ENCODE data around the gene AQP3. TPM values are rescaled to one million over a fixed set of nuclear protein-coding genes. Genes with fewer than 3 reads are reported as not detected.

Gene AQP3
- total and polyA plus RNA-seq, 2 of the 13 experiments (the other 11 are each of a cell fraction or from before 2014, with no cell fraction given), result 1.4 to 5.5 TPM

DNA sequence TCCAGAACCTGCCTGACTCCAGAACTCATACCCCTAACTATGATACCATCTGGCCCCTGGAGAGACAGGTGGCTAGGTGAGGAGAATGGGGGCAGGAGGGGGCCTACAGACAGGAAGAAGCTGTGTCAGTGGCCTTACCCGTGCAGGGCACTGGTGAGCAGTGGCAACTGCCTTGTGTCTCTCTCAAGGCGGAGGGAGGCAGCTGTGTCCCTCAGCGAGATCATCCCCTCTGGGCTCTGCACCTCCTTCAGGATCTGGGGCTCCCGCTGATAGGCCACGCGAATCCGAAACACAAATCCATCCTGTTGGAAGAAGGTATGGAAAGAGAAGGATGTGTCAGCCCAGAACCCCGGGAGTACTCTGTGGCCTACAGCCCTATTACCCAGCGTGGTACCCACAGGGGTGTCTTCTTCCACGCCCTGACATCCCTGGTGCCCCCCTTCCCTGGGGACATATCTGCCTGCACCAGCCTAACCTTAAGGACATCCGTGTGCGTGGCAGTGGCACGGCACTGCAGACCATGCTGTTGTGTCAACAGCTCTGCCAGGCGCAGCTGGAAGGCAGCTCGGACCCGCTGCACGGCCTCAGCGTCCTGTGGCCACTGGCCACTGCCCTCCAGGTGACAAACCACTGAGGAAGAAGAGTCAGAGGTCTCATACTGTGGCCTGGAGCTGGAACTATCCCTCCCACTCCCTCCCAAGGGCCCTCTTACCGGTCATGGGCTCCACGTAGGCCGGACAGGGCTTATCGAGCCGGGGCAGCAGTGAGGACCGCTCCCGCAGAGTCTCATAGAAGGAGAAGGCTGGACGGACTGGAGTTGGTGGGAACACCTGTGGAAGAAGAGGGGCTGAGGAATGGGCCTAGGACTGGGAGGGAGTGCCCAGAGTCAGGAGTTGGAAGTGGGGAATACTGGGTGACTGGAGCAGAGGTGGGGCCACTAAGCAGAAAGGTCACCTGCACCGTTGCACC, 18.5 kb upstream of the AQP3 start:
- no TSS peak for BruUV-seq (replicated peaks)
- FAIRE-seq (no peak), ATAC-seq (no peak), DNase-seq (ENCODE audit: low spot score) (no peak)
- intact Hi-C loops (cut with micrococcal nuclease; ENCODE audit: unreplicated experiment), result loop anchor here (1.0 to 5.0 kb wide), 3 partner anchors 49 to 91 kb away; no protein-coding TSS in a partner anchor
- Histone ChIP-seq H3K79me2 (ENCODE audit: insufficient read depth, low read length) (no peaks in the 10 kb centered on the region), H3K36me3 (replicated peaks in 1 of 2; ENCODE audit: control insufficient read depth in 1 of 2, insufficient read depth in 2 of 2, low read length in 2 of 2) (peaks cover 52 to 86% of the 10 kb centered on the region in 2 experiments), H3K9ac (ENCODE audit: insufficient read depth, low read depth, low read length) (no peak overlapping the region), H3K27me3 (ENCODE audit: control insufficient read depth in 1 of 2, insufficient read depth in 2 of 2, low read length in 2 of 2) (no peaks in the 10 kb centered on the region), H2AFZ (ENCODE audit: low read length) (no peak overlapping the region), H3K4me2 (ENCODE audit: low read depth, low read length) (no peak overlapping the region), H3K4me3 (replicated peaks in 1 of 3; ENCODE audit: insufficient read depth in 1 of 3, low read depth in 2 of 3, low read length in 3 of 3) (no peak overlapping the region), H3K4me1 (ENCODE audit: insufficient read depth, low read length) (peaks cover 8% of the 10 kb centered on the region), H4K20me1 (ENCODE audit: insufficient read depth, low read length) (no peaks in the 10 kb centered on the region), H3K27ac (ENCODE audit: extremely low read length, insufficient read depth, low read length) (no peak overlapping the region), H3K9me3 (ENCODE audit: low read length) (no peaks in the 10 kb centered on the region)
- 96% methylated on average over 20 of the region's 27 CpGs for WGBS (ENCODE audit: low lambda C conversion rate)
- ChIA-PET POLR2A (interaction anchor here (1.7 to 2.2 kb wide), 3 partner anchors 50 to 176 kb away, joined by 5 to 10 read pairs (median 9); partner anchors contain the start of gene NFX1), CTCF (ENCODE audit: low intra/inter-chr PET ratio, low total read pairs) (interaction anchor here (0.7 to 2.3 kb wide), 4 partner anchors 13 to 91 kb away, joined by 3 to 31 read pairs (median 8); no protein-coding TSS in a partner anchor)
- TF ChIP-seq ZNF644 (CRISPR knock-in tag; IDR thresholded peaks at IDR 0.05; ENCODE audit: low read depth) (no peak), ZNF776 (CRISPR knock-in tag; IDR thresholded peaks at IDR 0.05) (0 out of 2 replicates have a peak, but pooled peaks have one; percentile 6), BORCS8-MEF2B (CRISPR knock-in tag; IDR thresholded peaks at IDR 0.05) (peak; percentile 12; the same call in 1 of the 2 replicates), ZNF879 (CRISPR knock-in tag; IDR thresholded peaks at IDR 0.05) (no peak)
- TF ChIP-seq, protein P1, sequence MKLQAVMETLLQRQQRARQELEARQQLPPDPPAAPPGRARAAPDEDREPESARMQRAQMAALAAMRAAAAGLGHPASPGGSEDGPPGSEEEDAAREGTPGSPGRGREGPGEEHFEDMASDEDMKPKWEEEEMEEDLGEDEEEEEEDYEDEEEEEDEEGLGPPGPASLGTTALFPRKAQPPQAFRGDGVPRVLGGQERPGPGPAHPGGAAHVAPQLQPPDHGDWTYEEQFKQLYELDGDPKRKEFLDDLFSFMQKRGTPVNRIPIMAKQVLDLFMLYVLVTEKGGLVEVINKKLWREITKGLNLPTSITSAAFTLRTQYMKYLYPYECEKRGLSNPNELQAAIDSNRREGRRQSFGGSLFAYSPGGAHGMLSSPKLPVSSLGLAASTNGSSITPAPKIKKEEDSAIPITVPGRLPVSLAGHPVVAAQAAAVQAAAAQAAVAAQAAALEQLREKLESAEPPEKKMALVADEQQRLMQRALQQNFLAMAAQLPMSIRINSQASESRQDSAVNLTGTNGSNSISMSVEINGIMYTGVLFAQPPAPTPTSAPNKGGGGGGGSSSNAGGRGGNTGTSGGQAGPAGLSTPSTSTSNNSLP (IDR thresholded peaks at IDR 0.05; ENCODE audit: low read depth, low read length), result no peak
- TF ChIP-seq, protein P2, sequence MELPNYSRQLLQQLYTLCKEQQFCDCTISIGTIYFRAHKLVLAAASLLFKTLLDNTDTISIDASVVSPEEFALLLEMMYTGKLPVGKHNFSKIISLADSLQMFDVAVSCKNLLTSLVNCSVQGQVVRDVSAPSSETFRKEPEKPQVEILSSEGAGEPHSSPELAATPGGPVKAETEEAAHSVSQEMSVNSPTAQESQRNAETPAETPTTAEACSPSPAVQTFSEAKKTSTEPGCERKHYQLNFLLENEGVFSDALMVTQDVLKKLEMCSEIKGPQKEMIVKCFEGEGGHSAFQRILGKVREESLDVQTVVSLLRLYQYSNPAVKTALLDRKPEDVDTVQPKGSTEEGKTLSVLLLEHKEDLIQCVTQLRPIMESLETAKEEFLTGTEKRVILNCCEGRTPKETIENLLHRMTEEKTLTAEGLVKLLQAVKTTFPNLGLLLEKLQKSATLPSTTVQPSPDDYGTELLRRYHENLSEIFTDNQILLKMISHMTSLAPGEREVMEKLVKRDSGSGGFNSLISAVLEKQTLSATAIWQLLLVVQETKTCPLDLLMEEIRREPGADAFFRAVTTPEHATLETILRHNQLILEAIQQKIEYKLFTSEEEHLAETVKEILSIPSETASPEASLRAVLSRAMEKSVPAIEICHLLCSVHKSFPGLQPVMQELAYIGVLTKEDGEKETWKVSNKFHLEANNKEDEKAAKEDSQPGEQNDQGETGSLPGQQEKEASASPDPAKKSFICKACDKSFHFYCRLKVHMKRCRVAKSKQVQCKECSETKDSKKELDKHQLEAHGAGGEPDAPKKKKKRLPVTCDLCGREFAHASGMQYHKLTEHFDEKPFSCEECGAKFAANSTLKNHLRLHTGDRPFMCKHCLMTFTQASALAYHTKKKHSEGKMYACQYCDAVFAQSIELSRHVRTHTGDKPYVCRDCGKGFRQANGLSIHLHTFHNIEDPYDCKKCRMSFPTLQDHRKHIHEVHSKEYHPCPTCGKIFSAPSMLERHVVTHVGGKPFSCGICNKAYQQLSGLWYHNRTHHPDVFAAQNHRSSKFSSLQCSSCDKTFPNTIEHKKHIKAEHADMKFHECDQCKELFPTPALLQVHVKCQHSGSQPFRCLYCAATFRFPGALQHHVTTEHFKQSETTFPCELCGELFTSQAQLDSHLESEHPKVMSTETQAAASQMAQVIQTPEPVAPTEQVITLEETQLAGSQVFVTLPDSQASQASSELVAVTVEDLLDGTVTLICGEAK (IDR thresholded peaks at IDR 0.05), result no peak
- TF ChIP-seq, protein P2 (CRISPR knock-in tag; IDR thresholded peaks at IDR 0.05), result 0 out of 2 replicates have a peak, but pooled peaks have one; percentile 36
- in situ Hi-C loops (cut with HindIII; ENCODE audit: extremely low pct_ligation_motif_present, low pct_unique_long_range_greater_than_20kb), result loop anchor here (10.0 kb wide), 2 partner anchors 91 to 171 kb away; partner anchors contain the start of gene NFX1

Data from HepG2 (cell line).